ENCODE measurements around the gene SAFB2.

The SAFB2 gene

DNA sequence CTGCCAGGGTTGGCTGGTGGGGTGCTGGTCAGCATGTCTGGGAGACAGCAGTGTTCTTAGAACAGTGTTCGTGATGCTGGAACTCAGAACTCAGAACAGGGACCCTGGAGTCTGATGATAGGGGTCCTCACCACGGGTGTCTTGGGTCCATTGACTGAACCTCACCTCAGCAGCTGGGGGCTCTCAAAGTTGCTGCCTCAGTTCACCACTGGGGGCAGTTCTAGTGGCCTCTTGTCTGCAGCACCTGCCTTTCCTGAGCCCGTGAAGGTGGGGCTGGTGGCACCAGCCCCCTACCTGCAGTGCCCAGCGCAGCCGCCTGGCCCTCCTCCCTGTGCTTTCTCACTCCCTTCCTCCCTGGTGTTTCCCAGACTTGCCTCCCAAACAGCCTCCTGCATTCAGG is 28.8 kb upstream of the SAFB2 start:
- Mint-ChIP-seq H3K9me3 (no peaks in the 10 kb centered on the region), H3K4me1 (peaks cover 21% of the 10 kb centered on the region), H3K4me3 (no peak overlapping the region), H3K27me3 (no peaks in the 10 kb centered on the region), H3K36me3 (ENCODE audit: insufficient read depth) (peaks cover 83% of the 10 kb centered on the region), H3K27ac (ENCODE audit: low read depth) (no peak overlapping the region)
- ATAC-seq (replicated peaks; ENCODE audit: extremely low read depth, poor library complexity, severe bottlenecking) (no peak), DNase-seq (ENCODE audit: low spot score in 2 of 2) (no peak)

DNA sequence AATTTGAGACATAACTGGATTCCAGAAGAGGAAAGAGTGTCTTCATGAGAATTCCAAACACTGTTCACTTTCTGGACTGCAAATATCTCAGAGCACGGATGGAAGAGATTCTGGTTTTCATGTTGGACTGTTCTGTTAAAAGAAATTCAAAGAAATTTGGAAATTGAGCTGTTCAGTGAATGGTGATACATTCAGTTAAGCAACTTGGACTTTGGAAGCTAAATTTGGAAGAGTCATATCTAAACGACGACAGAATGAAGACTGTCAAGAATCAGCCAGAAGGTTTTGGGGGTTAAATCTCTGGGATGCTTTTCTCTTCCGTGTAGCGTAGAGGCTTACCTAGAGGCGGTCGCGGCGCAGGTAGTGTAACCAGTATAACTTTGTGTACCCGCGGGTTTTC is 25.9 kb upstream of the SAFB2 start:
- no peaks in the 10 kb centered on the region for H3K9me3 Mint-ChIP-seq
- peaks cover 81% of the 10 kb centered on the region for H3K36me3 Mint-ChIP-seq (ENCODE audit: insufficient read depth)
- peaks cover 34% of the 10 kb centered on the region for H3K4me1 Mint-ChIP-seq
- H3K4me3 Mint-ChIP-seq = no peak overlapping the region
- DNase-seq (ENCODE audit: low spot score in 2 of 2) (no peak), ATAC-seq (replicated peaks; ENCODE audit: extremely low read depth, poor library complexity, severe bottlenecking) (no peak)
- H3K27me3 Mint-ChIP-seq = no peaks in the 10 kb centered on the region
- no peak overlapping the region for H3K27ac Mint-ChIP-seq (ENCODE audit: low read depth)

DNA sequence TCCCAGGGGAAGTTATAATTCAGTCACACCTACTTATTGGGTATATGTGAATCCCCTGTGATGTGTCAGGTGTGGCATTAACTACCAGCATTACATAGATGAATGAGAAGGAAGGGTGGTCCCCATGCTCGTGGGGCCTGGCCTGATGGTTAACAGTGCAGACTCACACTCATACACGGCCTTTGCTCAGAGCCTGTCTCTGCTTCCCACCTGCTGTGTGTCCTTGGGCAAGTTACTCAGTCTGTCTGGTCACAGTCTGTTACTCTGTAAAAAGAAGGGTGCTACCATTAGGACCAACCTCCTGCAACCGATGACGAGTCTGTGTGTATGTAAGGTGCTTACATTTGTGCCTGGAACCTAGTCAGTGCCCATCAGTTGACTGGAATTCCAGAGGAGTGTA is 24.1 kb upstream of the SAFB2 start:
- ATAC-seq (replicated peaks; ENCODE audit: extremely low read depth, poor library complexity, severe bottlenecking) (no peak), DNase-seq (ENCODE audit: low spot score in 2 of 2) (no peak)
- Mint-ChIP-seq H3K36me3 (ENCODE audit: insufficient read depth) (peaks cover 84% of the 10 kb centered on the region), H3K9me3 (no peaks in the 10 kb centered on the region), H3K27me3 (no peaks in the 10 kb centered on the region), H3K27ac (ENCODE audit: low read depth) (peak overlapping the region; percentile 60), H3K4me1 (peaks cover 39% of the 10 kb centered on the region), H3K4me3 (no peak overlapping the region)

DNA sequence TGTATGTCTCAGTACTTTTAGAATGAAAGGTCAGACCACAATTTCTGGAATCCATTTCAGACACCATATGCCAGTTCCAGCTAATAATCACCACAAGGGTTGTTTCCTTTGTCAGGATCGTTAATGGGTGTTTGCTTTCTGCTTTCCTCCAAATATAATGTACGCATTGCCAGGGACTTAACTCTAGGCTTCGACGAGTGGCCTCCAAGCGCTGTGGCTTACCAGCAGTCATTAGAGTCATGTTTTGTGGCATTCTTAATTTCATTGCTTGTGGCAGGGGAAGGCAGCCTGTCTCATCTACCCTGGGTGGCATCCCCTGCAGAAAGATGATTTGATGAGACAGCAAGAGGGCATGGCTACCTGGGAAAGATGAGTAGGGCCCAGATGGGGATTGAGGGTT is 22.8 kb upstream of the SAFB2 start:
- DNase-seq (ENCODE audit: low spot score in 2 of 2) = no peak
- Mint-ChIP-seq H3K9me3 (no peaks in the 10 kb centered on the region), H3K36me3 (ENCODE audit: insufficient read depth) (peaks cover 84% of the 10 kb centered on the region), H3K27me3 (no peaks in the 10 kb centered on the region), H3K4me3 (no peak overlapping the region), H3K27ac (ENCODE audit: low read depth) (peak overlapping the region; percentile 35), H3K4me1 (peaks cover 45% of the 10 kb centered on the region)
- ATAC-seq (replicated peaks; ENCODE audit: extremely low read depth, poor library complexity, severe bottlenecking) = no peak

DNA sequence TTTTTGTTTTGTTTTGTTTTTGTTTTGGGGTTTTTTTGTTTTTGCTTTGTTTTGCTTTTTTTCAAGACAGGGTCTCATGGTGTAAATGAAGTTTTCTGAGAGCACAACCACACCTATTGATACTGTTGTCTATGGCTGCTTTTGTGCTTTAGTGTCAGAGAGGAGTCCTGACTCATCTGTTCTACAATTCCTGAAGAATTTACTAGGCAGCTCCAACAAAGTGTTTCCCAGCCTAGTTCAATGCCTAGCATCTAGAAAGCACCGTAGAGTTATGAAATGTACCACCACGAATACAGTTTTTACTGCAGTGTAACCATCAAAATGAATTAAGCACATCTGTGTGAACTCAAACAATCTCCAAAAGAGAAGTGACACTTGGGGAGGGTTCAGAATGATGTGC is 21.5 kb upstream of the SAFB2 start:
- Mint-ChIP-seq H3K4me3 (no peak overlapping the region), H3K4me1 (peaks cover 45% of the 10 kb centered on the region), H3K36me3 (ENCODE audit: insufficient read depth) (peaks cover 81% of the 10 kb centered on the region), H3K27me3 (no peaks in the 10 kb centered on the region), H3K9me3 (no peaks in the 10 kb centered on the region), H3K27ac (ENCODE audit: low read depth) (no peak overlapping the region)
- no peak for DNase-seq (ENCODE audit: low spot score in 2 of 2)
- ATAC-seq (replicated peaks; ENCODE audit: extremely low read depth, poor library complexity, severe bottlenecking) = no peak

DNA sequence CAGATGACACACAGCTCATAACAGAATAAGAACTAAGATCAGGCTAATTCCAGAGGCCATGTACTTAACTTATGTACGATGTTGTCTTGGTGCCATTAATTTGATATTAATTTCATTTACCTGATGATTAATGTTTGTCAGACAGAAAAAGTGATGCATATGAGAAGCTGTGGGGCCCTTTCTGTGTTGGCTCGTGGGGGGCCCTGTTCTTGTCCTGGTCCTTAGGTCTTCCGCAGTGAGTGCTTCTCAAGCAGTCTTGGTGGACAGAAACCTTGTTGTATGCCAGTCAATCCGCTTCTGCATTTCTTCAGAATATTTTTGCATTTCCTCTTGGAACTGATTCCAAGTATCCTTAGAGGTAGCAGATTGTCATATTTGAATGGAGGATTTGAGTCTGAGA is 20.5 kb upstream of the SAFB2 start:
- no peaks in the 10 kb centered on the region for H3K9me3 Mint-ChIP-seq
- ATAC-seq (replicated peaks; ENCODE audit: extremely low read depth, poor library complexity, severe bottlenecking) (no peak), DNase-seq (ENCODE audit: low spot score in 2 of 2) (no peak)
- H3K4me1 Mint-ChIP-seq = peaks cover 40% of the 10 kb centered on the region
- H3K36me3 Mint-ChIP-seq (ENCODE audit: insufficient read depth) = peaks cover 76% of the 10 kb centered on the region
- no peak overlapping the region for H3K27ac Mint-ChIP-seq (ENCODE audit: low read depth)
- no peaks in the 10 kb centered on the region for H3K27me3 Mint-ChIP-seq
- H3K4me3 Mint-ChIP-seq = no peak overlapping the region

DNA sequence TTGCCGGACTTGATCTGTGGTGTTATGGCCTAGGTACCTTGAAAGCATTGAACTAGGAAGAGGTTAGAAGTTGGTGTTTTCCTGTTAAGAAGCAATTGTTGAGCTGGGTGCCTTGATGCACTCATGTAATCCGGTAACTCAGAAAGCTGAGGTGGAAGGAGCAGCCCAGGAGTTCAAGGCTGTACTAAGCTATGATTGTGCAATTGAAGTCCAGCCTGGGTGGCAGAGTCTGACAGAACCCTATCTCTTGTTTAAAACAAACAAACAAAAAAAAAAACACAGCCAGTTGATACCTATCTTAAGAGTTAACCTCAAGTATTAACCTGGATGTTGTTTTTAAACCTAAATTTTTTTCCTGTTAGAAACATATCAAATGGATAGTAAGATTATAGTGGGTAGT is 19.6 kb upstream of the SAFB2 start:
- DNase-seq (ENCODE audit: low spot score in 2 of 2) = no peak
- Mint-ChIP-seq H3K36me3 (ENCODE audit: insufficient read depth) (peaks cover 73% of the 10 kb centered on the region), H3K27me3 (no peaks in the 10 kb centered on the region), H3K4me1 (peaks cover 37% of the 10 kb centered on the region), H3K4me3 (no peak overlapping the region), H3K9me3 (no peaks in the 10 kb centered on the region), H3K27ac (ENCODE audit: low read depth) (no peak overlapping the region)
- no peak for ATAC-seq (replicated peaks; ENCODE audit: extremely low read depth, poor library complexity, severe bottlenecking)

DNA sequence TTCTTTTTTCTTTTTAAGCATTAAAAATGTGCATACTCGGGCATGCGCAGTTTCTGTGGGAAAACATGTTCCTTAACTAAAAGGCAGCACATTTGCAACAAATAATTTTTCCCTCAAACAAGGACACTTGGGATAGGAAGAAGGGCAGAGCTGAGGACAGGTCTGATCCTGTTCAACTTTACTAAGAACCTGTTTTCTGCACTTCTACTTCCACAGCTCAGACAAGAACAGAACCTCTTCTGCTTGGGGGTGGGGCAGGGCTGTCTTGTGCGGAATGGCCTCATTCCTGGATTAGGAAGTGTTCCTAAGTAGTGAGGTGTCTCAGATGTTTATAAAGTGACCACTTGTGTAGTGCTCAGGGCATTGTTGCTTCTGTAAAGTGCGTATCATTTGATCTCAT is 18.6 kb upstream of the SAFB2 start:
- H3K9me3 Mint-ChIP-seq = no peaks in the 10 kb centered on the region
- ATAC-seq (replicated peaks; ENCODE audit: extremely low read depth, poor library complexity, severe bottlenecking) (no peak), DNase-seq (ENCODE audit: low spot score in 2 of 2) (no peak)
- H3K27ac Mint-ChIP-seq (ENCODE audit: low read depth) = no peak overlapping the region
- peaks cover 27% of the 10 kb centered on the region for H3K4me1 Mint-ChIP-seq
- no peak overlapping the region for H3K4me3 Mint-ChIP-seq
- H3K27me3 Mint-ChIP-seq = no peaks in the 10 kb centered on the region
- H3K36me3 Mint-ChIP-seq (ENCODE audit: insufficient read depth) = peaks cover 63% of the 10 kb centered on the region

DNA sequence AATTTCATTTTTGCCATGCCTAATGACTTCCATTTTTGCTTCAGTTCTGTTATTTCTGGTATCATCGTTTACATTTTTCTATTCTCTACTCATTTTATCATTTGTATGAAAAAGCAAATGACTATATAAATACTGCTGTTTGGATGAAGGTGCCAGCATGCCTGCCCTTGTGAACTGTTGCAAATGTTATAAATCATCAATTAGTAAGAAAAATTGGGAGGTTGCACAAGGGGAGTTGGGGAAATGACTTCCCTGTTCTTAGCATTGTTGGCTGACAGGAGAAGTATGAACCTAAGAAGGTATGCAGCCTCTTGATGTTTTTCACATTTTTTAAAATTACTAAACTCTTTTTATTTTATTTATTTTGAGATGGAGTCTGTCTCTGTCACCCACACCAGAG is 15.4 kb upstream of the SAFB2 start:
- H3K27me3 Mint-ChIP-seq = no peaks in the 10 kb centered on the region
- no peak for DNase-seq (ENCODE audit: low spot score in 2 of 2)
- H3K27ac Mint-ChIP-seq (ENCODE audit: low read depth) = no peak overlapping the region
- no peaks in the 10 kb centered on the region for H3K9me3 Mint-ChIP-seq
- H3K4me3 Mint-ChIP-seq = no peak overlapping the region
- ATAC-seq (replicated peaks; ENCODE audit: extremely low read depth, poor library complexity, severe bottlenecking) = no peak
- H3K4me1 Mint-ChIP-seq = peaks cover 32% of the 10 kb centered on the region
- peaks cover 40% of the 10 kb centered on the region for H3K36me3 Mint-ChIP-seq (ENCODE audit: insufficient read depth)

DNA sequence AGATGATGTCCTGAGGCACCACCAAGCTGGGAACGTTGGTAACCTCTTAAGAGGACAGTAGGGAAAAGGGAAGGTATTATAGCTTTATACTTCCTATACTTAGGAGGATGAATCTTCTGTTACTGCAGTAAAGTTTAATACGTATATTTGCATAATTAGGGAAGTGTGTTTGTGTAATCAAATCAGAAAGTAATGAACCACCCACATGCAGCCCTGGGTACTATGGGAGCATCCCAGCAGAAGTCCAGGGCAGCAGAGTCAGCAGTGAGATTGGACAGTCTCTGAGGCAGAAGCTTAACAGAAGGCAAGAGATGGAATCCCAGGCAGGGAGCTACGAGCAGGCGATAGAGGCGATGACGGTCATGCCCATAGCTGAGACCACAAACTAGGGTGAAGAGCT is 12.9 kb upstream of the SAFB2 start:
- Mint-ChIP-seq H3K36me3 (ENCODE audit: insufficient read depth) (peaks cover 24% of the 10 kb centered on the region), H3K4me3 (no peak overlapping the region), H3K27me3 (no peaks in the 10 kb centered on the region), H3K9me3 (no peaks in the 10 kb centered on the region), H3K27ac (ENCODE audit: low read depth) (no peak overlapping the region), H3K4me1 (peaks cover 42% of the 10 kb centered on the region)
- ATAC-seq (replicated peaks; ENCODE audit: extremely low read depth, poor library complexity, severe bottlenecking) (no peak), DNase-seq (ENCODE audit: low spot score in 2 of 2) (no peak)

DNA sequence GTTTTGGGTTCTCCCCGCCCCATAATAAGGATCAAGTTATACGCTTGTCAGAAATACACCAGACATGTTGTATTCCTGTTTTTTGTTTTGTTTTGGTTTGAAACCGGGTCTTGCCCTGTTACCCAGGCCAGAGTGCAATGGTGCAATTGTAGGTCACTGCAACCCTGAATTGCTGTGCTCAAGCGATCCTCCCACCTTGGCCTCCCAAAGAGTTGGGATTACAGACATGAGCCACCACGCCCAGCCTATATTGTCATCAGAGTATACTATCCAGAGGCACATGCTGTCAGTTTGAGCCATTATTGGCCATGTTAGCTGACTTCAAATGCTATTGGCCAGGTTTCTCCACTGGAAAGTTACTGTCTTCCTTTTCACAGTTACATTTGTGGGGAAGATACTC is 10.1 kb upstream of the SAFB2 start:
- peak overlapping the region; percentile 14 for H3K4me3 Mint-ChIP-seq
- H3K27ac Mint-ChIP-seq (ENCODE audit: low read depth) = no peak overlapping the region
- ATAC-seq (replicated peaks; ENCODE audit: extremely low read depth, poor library complexity, severe bottlenecking) (no peak), DNase-seq (ENCODE audit: low spot score in 2 of 2) (no peak)
- peaks cover 55% of the 10 kb centered on the region for H3K4me1 Mint-ChIP-seq
- peaks cover 32% of the 10 kb centered on the region for H3K36me3 Mint-ChIP-seq (ENCODE audit: insufficient read depth)
- H3K9me3 Mint-ChIP-seq = no peaks in the 10 kb centered on the region
- no peaks in the 10 kb centered on the region for H3K27me3 Mint-ChIP-seq

DNA sequence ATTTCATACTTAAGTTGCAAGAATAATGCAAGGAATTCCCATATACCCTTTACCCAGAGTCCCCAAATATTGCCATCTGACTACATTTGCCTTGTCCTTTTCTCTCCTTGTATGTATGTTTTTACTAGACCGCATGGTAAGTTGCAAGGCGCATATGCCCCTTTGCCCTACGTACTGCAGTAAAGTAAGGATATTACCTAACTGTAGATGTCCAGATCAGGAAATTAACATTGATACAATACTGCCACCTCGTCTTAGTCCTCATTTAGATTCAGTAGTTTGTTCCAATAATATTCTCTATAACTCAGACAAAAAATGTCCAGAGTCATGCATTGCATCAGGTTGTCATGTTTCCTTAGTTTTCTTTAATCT is 9.7 kb upstream of the SAFB2 start:
- peak overlapping the region; percentile 14 for H3K4me3 Mint-ChIP-seq
- H3K4me1 Mint-ChIP-seq = peaks cover 59% of the 10 kb centered on the region
- peaks cover 31% of the 10 kb centered on the region for H3K36me3 Mint-ChIP-seq (ENCODE audit: insufficient read depth)
- no peaks in the 10 kb centered on the region for H3K9me3 Mint-ChIP-seq
- H3K27me3 Mint-ChIP-seq = no peaks in the 10 kb centered on the region
- no peak for DNase-seq (ENCODE audit: low spot score in 2 of 2)
- H3K27ac Mint-ChIP-seq (ENCODE audit: low read depth) = no peak overlapping the region
- ATAC-seq (replicated peaks; ENCODE audit: extremely low read depth, poor library complexity, severe bottlenecking) = no peak

DNA sequence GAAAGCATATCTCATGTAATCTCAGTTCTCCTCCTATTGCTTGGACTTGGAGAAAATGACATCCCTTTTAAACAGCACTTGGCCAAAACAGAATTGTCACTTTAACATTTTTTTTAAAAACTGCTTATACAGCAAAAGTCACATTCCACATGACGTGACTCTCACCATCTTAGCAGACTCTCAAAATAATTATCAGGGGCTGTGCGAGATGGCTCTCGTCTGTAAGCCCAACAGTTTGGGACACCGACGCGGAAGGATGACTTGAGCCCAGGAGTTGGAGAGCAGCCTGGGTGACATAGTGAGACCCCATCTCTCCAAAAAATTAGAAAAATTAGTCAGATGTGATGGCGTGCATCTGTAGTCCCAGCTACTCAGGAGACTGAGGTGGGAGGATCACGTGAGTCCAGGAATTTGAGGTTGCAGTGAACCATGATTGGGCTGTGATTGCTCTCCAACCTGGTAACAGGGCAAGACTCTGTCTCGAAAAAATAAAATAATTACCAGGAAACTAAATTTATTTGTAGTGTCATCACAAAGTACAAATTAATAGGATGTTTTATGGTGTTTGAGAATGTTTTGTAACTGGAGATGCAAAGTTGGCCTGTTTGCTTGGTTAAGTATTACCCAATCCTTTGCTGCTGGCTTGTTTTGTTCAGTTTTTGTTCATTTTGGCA is 9.1 kb upstream of the SAFB2 start:
- H3K27ac Mint-ChIP-seq (ENCODE audit: low read depth) = peak overlapping the region; percentile 44
- no peak overlapping the region for H3K4me3 Mint-ChIP-seq

More for the DNA sequence above, 9.1 kb upstream of the SAFB2 start:
- DNase-seq (ENCODE audit: low spot score in 2 of 2) = no peak
- peaks cover 60% of the 10 kb centered on the region for H3K4me1 Mint-ChIP-seq
- H3K27me3 Mint-ChIP-seq = no peaks in the 10 kb centered on the region
- H3K36me3 Mint-ChIP-seq (ENCODE audit: insufficient read depth) = peaks cover 33% of the 10 kb centered on the region
- H3K9me3 Mint-ChIP-seq = no peaks in the 10 kb centered on the region
- ATAC-seq (replicated peaks; ENCODE audit: extremely low read depth, poor library complexity, severe bottlenecking) = no peak
